CD4-positive, alpha-beta T cell (primary cell): ENCODE results near the gene IRF3. TPM values are rescaled to one million over a fixed set of nuclear protein-coding genes. Genes with fewer than 3 reads are reported as not detected.

Experiments
- ATAC-seq: fragments of 200-7000 bp; cut with Tn5 transposase; one replicate; pipeline ENCODE4 v1.10.0; 2022; ENCODE audit warnings: mild to moderate bottlenecking; ENCODE audit not compliant: poor library complexity
- CTCF ChIA-PET: fragments of 350-600 bp; sonication (Branson Sonifier 250); formaldehyde crosslinking; loops from one replicate; lab custom pipeline; 2021; ENCODE audit warnings: antibody characterized with exemption, inconsistent platforms; lab: Charles Lee
- POLR2A ChIA-PET: fragments of 350-600 bp; sonication (Branson Sonifier 250); formaldehyde crosslinking; loops from one replicate; lab custom pipeline; 2021; ENCODE audit warnings: antibody characterized with exemption, inconsistent platforms; lab: Charles Lee
- DNase-seq, 14 experiments: peaks; one replicate each; pipeline ENCODE4 v3.0.0-alpha.2; 2013 to 2020; ENCODE audit warnings: mixed read lengths in 2 of 14
- H3K27ac ChIP-seq, 2 donors: one replicate each; pipeline versions ENCODE4 v1.5.1 to v1.7.0; 2013; ENCODE audit warnings: low read length in 2 of 2, low read depth in 1 of 2, mild to moderate bottlenecking in 1 of 2
- H3K27me3 ChIP-seq, 2 experiments: 1 replicate in 1 of 2; 2 replicates in 1 of 2; pipeline versions ENCODE4 v1.6.1 to v1.7.0; 2013; ENCODE audit warnings: low read length in 2 of 2, control low read depth in 1 of 2, mild to moderate bottlenecking in 1 of 2, moderate library complexity in 1 of 2; ENCODE audit not compliant: insufficient read depth in 2 of 2, control insufficient read depth in 1 of 2
- H3K36me3 ChIP-seq: one replicate; pipeline ENCODE4 v1.6.1; 2013; ENCODE audit warnings: low read length, control low read depth; ENCODE audit not compliant: insufficient read depth
- H3K4me1 ChIP-seq: one replicate; pipeline ENCODE4 v1.6.1; 2013; ENCODE audit warnings: low read length, control low read depth; ENCODE audit not compliant: insufficient read depth
- H3K4me3 ChIP-seq: one replicate; pipeline ENCODE4 v1.5.1; 2013; ENCODE audit warnings: mild to moderate bottlenecking, low read length, moderate library complexity
- H3K9me3 ChIP-seq, 2 experiments: 1 replicate in 1 of 2; 2 replicates in 1 of 2; pipeline versions ENCODE4 v1.6.1 to v1.7.0; 2013; ENCODE audit warnings: low read length in 2 of 2, mild to moderate bottlenecking in 2 of 2, control low read depth in 1 of 2, moderate library complexity in 1 of 2; ENCODE audit not compliant: control insufficient read depth in 1 of 2, insufficient read depth in 1 of 2
- H3K27ac Mint-ChIP-seq: one replicate; pipeline ENCODE4 v1.8.0; 2020; ENCODE audit warnings: mixed read lengths
- H3K27me3 Mint-ChIP-seq: one replicate; pipeline ENCODE4 v1.8.0; 2021; ENCODE audit warnings: mixed read lengths
- H3K36me3 Mint-ChIP-seq: one replicate; pipeline ENCODE4 v1.8.0; 2021; ENCODE audit warnings: low read depth, mixed read lengths
- H3K4me1 Mint-ChIP-seq: one replicate; pipeline ENCODE4 v1.8.0; 2021; ENCODE audit warnings: low read depth, mixed read lengths
- H3K4me3 Mint-ChIP-seq: one replicate; pipeline ENCODE4 v1.8.0; 2020; ENCODE audit warnings: mild to moderate bottlenecking, mixed read lengths
- H3K9me3 Mint-ChIP-seq: one replicate; pipeline ENCODE4 v1.8.0; 2020; ENCODE audit warnings: mixed read lengths
- CTCF ChIP-seq: fragments of 200-600 bp; IDR thresholded peaks from one replicate; pipeline ENCODE4 v1.8.0; 2022; ENCODE audit warnings: antibody characterized with exemption, mild to moderate bottlenecking
- intact Hi-C, 2 experiments: fragments of 100-400 bp; cut with DNase I in 1 of 2; cut with micrococcal nuclease in 1 of 2; formaldehyde crosslinking; loops; one replicate each; pipeline versions ENCODE4 v1.15.1 to v1.9.0; 2023 to 2025; cut with DNase I, micrococcal nuclease
- total RNA-seq, 174 experiments: library from RNA in 2 of 174; stranded (reverse) in 2 of 174; gene quantifications; one replicate each; pipeline ENCODE4 v1.2.3 and lab custom pipeline; 2021 to 2026

IRF3 gene
- total RNA-seq, 2 experiments from 2014 or later: 109 to 119 TPM

GRCh38 chr19:49672131-49672919 is 6.7 kb upstream of the IRF3 start:
- peaks cover 17% of the 10 kb centered on the region for H3K4me1 ChIP-seq
- no peak overlapping the region for H3K4me3 ChIP-seq
- TF ChIP-seq CTCF: peak; percentile 91
- DNase-seq: peak; percentile 58 to 86 (median 71)
- no peak overlapping the region for H3K27ac ChIP-seq
- no peak for ATAC-seq
- POLR2A ChIA-PET: interaction anchor here (1.1 to 1.2 kb wide), 2 partner anchors 8 to 30 kb away, joined by 3 to 4 read pairs; partner anchors contain the start of gene SCAF1
- peaks cover 14% of the 10 kb centered on the region for H3K36me3 Mint-ChIP-seq
- no peaks in the 10 kb centered on the region for H3K36me3 ChIP-seq
- H3K4me1 Mint-ChIP-seq: peaks cover 25% of the 10 kb centered on the region
- no peaks in the 10 kb centered on the region for H3K9me3 Mint-ChIP-seq
- CTCF ChIA-PET: interaction anchor here (0.9 to 1.7 kb wide), 6 partner anchors 9 to 169 kb away, joined by 3 to 7 read pairs (median 4); partner anchors contain the start of genes AP2A1 and SCAF1
- no peaks in the 10 kb centered on the region for H3K27me3 Mint-ChIP-seq
- no peaks in the 10 kb centered on the region for H3K9me3 ChIP-seq
- H3K27me3 ChIP-seq: no peaks in the 10 kb centered on the region
- H3K4me3 Mint-ChIP-seq: peak overlapping the region; percentile 77
- intact Hi-C loops: loop anchor here in 1 of 2 experiments (2.0 to 10.0 kb wide), 3 partner anchors 30 to 198 kb away; partner anchors contain the start of genes FLT3LG and SCAF1
- H3K27ac Mint-ChIP-seq: peak overlapping the region; percentile 48

GRCh38 chr19:49669516-49669915 is 3.9 kb upstream of the IRF3 start:
- Histone ChIP-seq H3K4me3 (no peak overlapping the region), H3K36me3 (no peaks in the 10 kb centered on the region), H3K27ac (no peak overlapping the region), H3K9me3 (no peaks in the 10 kb centered on the region), H3K4me1 (peaks cover 23% of the 10 kb centered on the region), H3K27me3 (no peaks in the 10 kb centered on the region)
- ATAC-seq (no peak), DNase-seq (no peak)
- intact Hi-C loops: loop anchor here in 1 of 2 experiments (10.0 kb wide), 1 partner anchor 1415 kb away; the partner anchor contains the start of gene CARD8
- Mint-ChIP-seq H3K9me3 (no peaks in the 10 kb centered on the region), H3K27ac (no peak overlapping the region), H3K36me3 (peaks cover 18% of the 10 kb centered on the region), H3K27me3 (no peaks in the 10 kb centered on the region), H3K4me3 (no peak overlapping the region), H3K4me1 (peaks cover 16% of the 10 kb centered on the region)
- ChIA-PET POLR2A (no interaction called here), CTCF (no interaction called here)
- TF ChIP-seq CTCF: no peak

- H3K36me3 ChIP-seq: peaks cover 7% of the 10 kb centered on the region
- POLR2A ChIA-PET: interaction anchor here (1.3 to 1.5 kb wide), 2 partner anchors 9 to 172 kb away, joined by 4 to 6 read pairs; partner anchors contain the start of genes PRMT1 and RPS11
- peak overlapping the region; percentile 40 for H3K27ac Mint-ChIP-seq
- no peak for TF ChIP-seq CTCF
- DNase-seq (no peak), ATAC-seq (no peak)
- peak overlapping the region; percentile 95 for H3K4me3 Mint-ChIP-seq
- H3K27me3 ChIP-seq: no peaks in the 10 kb centered on the region
- no peaks in the 10 kb centered on the region for H3K9me3 Mint-ChIP-seq
- no peaks in the 10 kb centered on the region for H3K9me3 ChIP-seq
- peaks cover 26% of the 10 kb centered on the region for H3K4me1 Mint-ChIP-seq
- H3K27me3 Mint-ChIP-seq: no peaks in the 10 kb centered on the region
- H3K27ac ChIP-seq: no peak overlapping the region
- CTCF ChIA-PET: interaction anchor here (1.4 kb wide), 1 partner anchor 87 kb away, joined by 3 read pairs; the partner anchor contains the start of gene NOSIP
- peaks cover 29% of the 10 kb centered on the region for H3K36me3 Mint-ChIP-seq
- H3K4me1 ChIP-seq: peaks cover 42% of the 10 kb centered on the region
- intact Hi-C loops: loop anchor here in 1 of 2 experiments (1.0 to 10.0 kb wide), 2 partner anchors 23 to 1413 kb away; partner anchors contain the start of gene CARD8
- no peak overlapping the region for H3K4me3 ChIP-seq
These were observed 1.8 kb upstream of the IRF3 start for GRCh38 chr19:49667473-49667872.
